GM23248 (cell line): Measurements from ENCODE around the gene SBNO2.

Experiments
- EZH2 ChIP-seq: fragments of 200-600 bp; sonication (generic); IDR thresholded peaks from 2 replicates; pipeline ENCODE4 v1.6.1; 2018; ENCODE audit warnings: antibody characterized with exemption, mild to moderate bottlenecking; ENCODE audit not compliant: insufficient read depth, poor library complexity, severe bottlenecking
- EZH2phosphoT487 ChIP-seq: fragments of 200-600 bp; sonication (generic); IDR thresholded peaks from 2 replicates; pipeline ENCODE4 v1.6.1; 2018; ENCODE audit warnings: antibody characterized with exemption, moderate library complexity, mild to moderate bottlenecking, low read depth; ENCODE audit not compliant: insufficient read depth

DNA sequence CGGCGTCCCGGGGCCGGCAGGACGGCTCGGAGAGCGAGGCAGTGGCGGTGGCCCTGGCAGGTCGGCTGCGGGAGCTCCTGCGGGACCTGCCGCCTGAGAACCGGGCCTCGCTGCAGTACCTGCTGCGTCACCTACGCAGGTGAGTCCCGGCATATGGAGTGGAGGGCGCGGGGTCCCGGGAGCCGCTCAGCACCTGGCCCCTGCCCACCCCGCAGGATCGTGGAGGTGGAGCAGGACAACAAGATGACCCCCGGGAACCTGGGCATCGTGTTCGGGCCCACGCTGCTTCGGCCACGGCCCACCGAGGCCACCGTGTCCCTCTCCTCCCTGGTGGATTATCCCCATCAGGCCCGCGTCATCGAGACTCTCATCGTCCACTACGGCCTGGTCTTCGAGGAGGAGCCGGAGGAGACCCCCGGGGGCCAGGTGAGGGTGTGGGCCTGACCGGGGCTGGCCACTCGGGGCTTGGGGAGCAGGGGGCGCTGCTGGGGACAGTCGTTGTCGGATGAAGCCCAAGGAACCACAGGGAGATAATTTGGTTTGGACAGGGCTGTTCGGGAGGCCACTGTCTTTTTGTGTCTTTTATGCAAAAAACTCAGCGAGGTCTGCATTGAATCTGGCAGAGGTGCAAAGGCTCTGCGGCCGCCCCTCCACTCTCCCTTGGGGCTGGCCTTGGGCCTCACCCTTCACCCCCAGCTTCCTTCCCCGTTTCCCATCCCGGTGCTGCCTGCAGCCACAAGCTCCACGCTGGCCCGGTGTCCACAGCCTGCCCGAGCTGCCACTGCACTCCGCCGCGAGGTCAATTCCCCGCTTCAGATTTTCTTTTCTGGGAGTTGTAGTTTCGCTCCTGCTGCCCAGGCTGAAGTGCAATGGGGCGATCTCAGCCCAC, 90.9 kb downstream of the SBNO2 start:
- no peak for TF ChIP-seq EZH2
- TF ChIP-seq EZH2phosphoT487, result no peak
